Astrocyte (in vitro differentiated cells and primary cell): Measurements from ENCODE around the gene HMGB1. TPM values are rescaled to one million over a fixed set of nuclear protein-coding genes. Genes with fewer than 3 reads are reported as not detected.
A peak's percentile ranks its signal among the peaks of the same experiment; 100 is the strongest.

Source experiments
- DNase-seq: peaks from one replicate; pipeline ENCODE4 v3.0.0-alpha.2; 2010; ENCODE audit warnings: low read depth
- FAIRE-seq: peaks from 2 replicates; lab custom pipeline; 2011; peaks lifted over from hg19 to GRCh38; lab: Jason Lieb, UNC
- H2AFZ ChIP-seq: 2 replicates; pipeline ENCODE4 v1.6.0; 2012; ENCODE audit warnings: low read depth, low read length, inconsistent platforms
- H3K27ac ChIP-seq: 2 replicates; pipeline ENCODE4 v1.5.1; 2011; ENCODE audit warnings: low read depth, low read length, inconsistent platforms
- H3K27me3 ChIP-seq: 2 replicates; pipeline ENCODE4 v1.6.0; 2011; ENCODE audit warnings: low read length, inconsistent platforms; ENCODE audit not compliant: insufficient read depth
- H3K36me3 ChIP-seq: 2 replicates; pipeline ENCODE4 v1.5.1; 2011; ENCODE audit warnings: low read length, inconsistent platforms; ENCODE audit not compliant: insufficient read depth
- H3K4me1 ChIP-seq: 2 replicates; pipeline ENCODE4 v1.5.1; 2011; ENCODE audit warnings: low read length, inconsistent platforms; ENCODE audit not compliant: insufficient read depth
- H3K4me2 ChIP-seq: 2 replicates; pipeline ENCODE4 v1.6.0; 2012; ENCODE audit warnings: low read length, inconsistent platforms
- H3K4me3 ChIP-seq: 2 replicates; pipeline ENCODE4 v1.5.1; 2011; ENCODE audit warnings: low read depth, mild to moderate bottlenecking, low read length, inconsistent platforms; ENCODE audit not compliant: insufficient read depth
- H3K79me2 ChIP-seq: 2 replicates; pipeline ENCODE4 v1.6.0; 2012; ENCODE audit warnings: mild to moderate bottlenecking, low read length, inconsistent platforms; ENCODE audit not compliant: insufficient read depth
- H3K9ac ChIP-seq: 2 replicates; pipeline ENCODE4 v1.6.0; 2012; ENCODE audit warnings: mild to moderate bottlenecking, low read length, inconsistent platforms
- H3K9me3 ChIP-seq: 2 replicates; pipeline ENCODE4 v1.5.1; 2012; ENCODE audit warnings: low read depth, mild to moderate bottlenecking, low read length, inconsistent platforms; ENCODE audit not compliant: insufficient read depth
- H4K20me1 ChIP-seq: 2 replicates; pipeline ENCODE4 v1.6.0; 2012; ENCODE audit warnings: low read length, inconsistent platforms; ENCODE audit not compliant: insufficient read depth
- H3K27ac Mint-ChIP-seq: one replicate; pipeline ENCODE4 v1.8.0; 2021; ENCODE audit warnings: mild to moderate bottlenecking, mixed read lengths; ENCODE audit not compliant: unreplicated experiment
- H3K27me3 Mint-ChIP-seq: one replicate; pipeline ENCODE4 v1.8.0; 2021; ENCODE audit warnings: low read depth, mixed read lengths; ENCODE audit not compliant: unreplicated experiment
- H3K36me3 Mint-ChIP-seq: one replicate; pipeline ENCODE4 v1.8.0; 2021; ENCODE audit warnings: low read depth, mixed read lengths; ENCODE audit not compliant: unreplicated experiment
- H3K4me1 Mint-ChIP-seq: one replicate; pipeline ENCODE4 v1.8.0; 2021; ENCODE audit warnings: low read depth, mixed read lengths; ENCODE audit not compliant: unreplicated experiment
- H3K4me3 Mint-ChIP-seq: one replicate; pipeline ENCODE4 v1.8.0; 2021; ENCODE audit warnings: mild to moderate bottlenecking, moderate library complexity, mixed read lengths; ENCODE audit not compliant: unreplicated experiment
- H3K9me3 Mint-ChIP-seq: one replicate; pipeline ENCODE4 v1.8.0; 2021; ENCODE audit warnings: mild to moderate bottlenecking, mixed read lengths; ENCODE audit not compliant: unreplicated experiment
- CTCF ChIP-seq: IDR thresholded peaks from 2 replicates; pipeline ENCODE4 v1.5.1; 2011; ENCODE audit warnings: low read depth, mild to moderate bottlenecking, inconsistent platforms, low read length, moderate library complexity; ENCODE audit not compliant: insufficient read depth
- EZH2 ChIP-seq: IDR thresholded peaks from 2 replicates; pipeline ENCODE4 v1.6.1; 2012; ENCODE audit warnings: mild to moderate bottlenecking, low read length, inconsistent platforms; ENCODE audit not compliant: insufficient read depth
- total RNA-seq: library from RNA; stranded (reverse); gene quantifications from 2 replicates; pipeline ENCODE4 v1.2.1, GENCODE V29; 2021

Gene HMGB1
- total RNA-seq, 1 donor from 2014 or later = 200 TPM

GRCh38 chr13:30442926-30443325, 22.8 kb downstream of the HMGB1 start:
- H3K79me2 ChIP-seq = no peaks in the 10 kb centered on the region
- H2AFZ ChIP-seq = no peak overlapping the region
- H3K9me3 Mint-ChIP-seq = no peaks in the 10 kb centered on the region

GRCh38 chr13:30440910-30441703, 24.6 kb downstream of the HMGB1 start:
- no peak overlapping the region for H3K27ac Mint-ChIP-seq
- H3K4me3 ChIP-seq = no peak overlapping the region
- no peak for TF ChIP-seq CTCF
- TF ChIP-seq EZH2 = no peak
- no peak overlapping the region for H2AFZ ChIP-seq
- FAIRE-seq = no peak
- H3K9ac ChIP-seq = no peak overlapping the region
- H3K27me3 ChIP-seq = no peaks in the 10 kb centered on the region
- peaks cover 2% of the 10 kb centered on the region for H3K4me1 Mint-ChIP-seq
- no peaks in the 10 kb centered on the region for H3K9me3 ChIP-seq
- no peak overlapping the region for H3K4me2 ChIP-seq
- no peaks in the 10 kb centered on the region for H4K20me1 ChIP-seq
- H3K9me3 Mint-ChIP-seq = no peaks in the 10 kb centered on the region
- no peaks in the 10 kb centered on the region for H3K79me2 ChIP-seq
- no peaks in the 10 kb centered on the region for H3K36me3 ChIP-seq
- DNase-seq = peak; percentile 28
- peaks cover 9% of the 10 kb centered on the region for H3K4me1 ChIP-seq
- H3K36me3 Mint-ChIP-seq = no peaks in the 10 kb centered on the region
- peaks cover 11% of the 10 kb centered on the region for H3K27me3 Mint-ChIP-seq
- H3K27ac ChIP-seq = no peak overlapping the region
- H3K4me3 Mint-ChIP-seq = no peak overlapping the region

More at GRCh38 chr13:30442926-30443325, 22.8 kb downstream of the HMGB1 start:
- no peak overlapping the region for H3K4me3 Mint-ChIP-seq
- no peak overlapping the region for H3K4me3 ChIP-seq
- DNase-seq (no peak), FAIRE-seq (no peak)
- peaks cover 12% of the 10 kb centered on the region for H3K4me1 ChIP-seq
- no peaks in the 10 kb centered on the region for H4K20me1 ChIP-seq
- no peak overlapping the region for H3K27ac Mint-ChIP-seq
- H3K9ac ChIP-seq = no peak overlapping the region
- H3K4me2 ChIP-seq = no peak overlapping the region
- no peaks in the 10 kb centered on the region for H3K9me3 ChIP-seq
- H3K27me3 Mint-ChIP-seq = peaks cover 4% of the 10 kb centered on the region
- no peak for TF ChIP-seq EZH2
- TF ChIP-seq CTCF = no peak
- H3K36me3 Mint-ChIP-seq = no peaks in the 10 kb centered on the region
- H3K27me3 ChIP-seq = no peaks in the 10 kb centered on the region
- no peak overlapping the region for H3K27ac ChIP-seq
- peaks cover 5% of the 10 kb centered on the region for H3K4me1 Mint-ChIP-seq
- H3K36me3 ChIP-seq = no peaks in the 10 kb centered on the region

GRCh38 chr13:30438286-30438685, 27.4 kb downstream of the HMGB1 start:
- Mint-ChIP-seq H3K36me3 (no peaks in the 10 kb centered on the region), H3K9me3 (no peaks in the 10 kb centered on the region), H3K27ac (no peak overlapping the region), H3K4me1 (no peaks in the 10 kb centered on the region), H3K27me3 (peaks cover 11% of the 10 kb centered on the region), H3K4me3 (no peak overlapping the region)
- no peak overlapping the region for H3K4me2 ChIP-seq
- H3K27me3 ChIP-seq = no peaks in the 10 kb centered on the region
- H3K9me3 ChIP-seq = no peaks in the 10 kb centered on the region
- no peaks in the 10 kb centered on the region for H4K20me1 ChIP-seq
- H3K9ac ChIP-seq = no peak overlapping the region
- TF ChIP-seq EZH2 = no peak
- TF ChIP-seq CTCF = no peak
- FAIRE-seq (no peak), DNase-seq (no peak)
- H3K79me2 ChIP-seq = no peaks in the 10 kb centered on the region
- H3K27ac ChIP-seq = no peak overlapping the region
- no peak overlapping the region for H2AFZ ChIP-seq
- H3K4me1 ChIP-seq = no peaks in the 10 kb centered on the region
- H3K4me3 ChIP-seq = no peak overlapping the region
- H3K36me3 ChIP-seq = no peaks in the 10 kb centered on the region
